H9 (cell line): ENCODE results near the gene PDLIM3. TPM values are rescaled to one million over a fixed set of nuclear protein-coding genes. Genes with fewer than 3 reads are reported as not detected.

ENCODE experiments used
- DNase-seq: peaks from one replicate; pipeline ENCODE4 v3.0.0-alpha.2; 2017
- H2AFZ ChIP-seq: one replicate; pipeline ENCODE4 v1.6.1; 2013; ENCODE audit warnings: mild to moderate bottlenecking, low read length, control low read depth, moderate library complexity
- H2AK5ac ChIP-seq: 2 replicates; pipeline ENCODE4 v1.6.1; 2013; ENCODE audit warnings: low read length, control low read depth, mixed read lengths; ENCODE audit not compliant: insufficient read length
- H2BK120ac ChIP-seq: one replicate; pipeline ENCODE4 v1.6.1; 2013; ENCODE audit warnings: low read depth, mild to moderate bottlenecking, low read length, control low read depth, inconsistent platforms; ENCODE audit not compliant: poor library complexity, severe bottlenecking
- H2BK12ac ChIP-seq: 2 replicates; pipeline ENCODE4 v1.6.1; 2013; ENCODE audit warnings: low read length, control low read depth, mixed read lengths, low read depth; ENCODE audit not compliant: insufficient read length
- H2BK15ac ChIP-seq: 2 replicates; pipeline ENCODE4 v1.6.1; 2013; ENCODE audit warnings: low read depth, low read length, control low read depth
- H2BK20ac ChIP-seq: one replicate; pipeline ENCODE4 v1.6.1; 2013; ENCODE audit warnings: low read depth, mild to moderate bottlenecking, low read length, control low read depth, inconsistent platforms; ENCODE audit not compliant: poor library complexity, severe bottlenecking
- H2BK5ac ChIP-seq: 2 replicates; pipeline ENCODE4 v1.6.1; 2013; ENCODE audit warnings: low read length, control low read depth, mixed read lengths; ENCODE audit not compliant: insufficient read length
- H3K14ac ChIP-seq: 2 replicates; pipeline ENCODE4 v1.6.1; 2013; ENCODE audit warnings: low read length, control low read depth; ENCODE audit not compliant: insufficient read depth
- H3K18ac ChIP-seq: 2 replicates; pipeline ENCODE4 v1.6.1; 2013; ENCODE audit warnings: low read depth, mild to moderate bottlenecking, mixed read lengths, low read length, control low read depth; ENCODE audit not compliant: insufficient read length
- H3K23ac ChIP-seq: 2 replicates; pipeline ENCODE4 v1.6.1; 2013; ENCODE audit warnings: low read length, control low read depth, mixed read lengths, low read depth; ENCODE audit not compliant: insufficient read length
- H3K23me2 ChIP-seq: 2 replicates; pipeline ENCODE4 v1.6.1; 2013; ENCODE audit warnings: low read depth, mild to moderate bottlenecking, mixed read lengths, low read length, control low read depth; ENCODE audit not compliant: insufficient read length, poor library complexity, severe bottlenecking
- H3K27ac ChIP-seq: 2 replicates; pipeline ENCODE4 v1.5.1; 2013; ENCODE audit warnings: low read length, control low read depth, mixed read lengths, low read depth; ENCODE audit not compliant: insufficient read length
- H3K27me3 ChIP-seq: 2 replicates; pipeline ENCODE4 v1.6.1; 2013; ENCODE audit warnings: low read length, control low read depth, inconsistent platforms; ENCODE audit not compliant: insufficient read depth
- H3K4ac ChIP-seq: 2 replicates; pipeline ENCODE4 v1.6.1; 2013; ENCODE audit warnings: low read depth, mild to moderate bottlenecking, control low read depth, inconsistent platforms, low read length, moderate library complexity
- H3K4me1 ChIP-seq: 2 replicates; pipeline ENCODE4 v1.6.1; 2013; ENCODE audit warnings: low read length, control low read depth, inconsistent platforms; ENCODE audit not compliant: insufficient read depth
- H3K4me2 ChIP-seq: 2 replicates; pipeline ENCODE4 v1.6.1; 2013; ENCODE audit warnings: low read length, control low read depth, mixed read lengths; ENCODE audit not compliant: insufficient read length, insufficient read depth
- H3K56ac ChIP-seq: 2 replicates; pipeline ENCODE4 v1.6.1; 2013; ENCODE audit warnings: low read depth, mild to moderate bottlenecking, mixed read lengths, low read length, control low read depth; ENCODE audit not compliant: insufficient read length
- H3K79me1 ChIP-seq: 2 replicates; pipeline ENCODE4 v1.6.1; 2013; ENCODE audit warnings: low read depth, mild to moderate bottlenecking, moderate library complexity, low read length, control low read depth, inconsistent platforms; ENCODE audit not compliant: insufficient read depth, poor library complexity, severe bottlenecking
- H3K79me2 ChIP-seq: 2 replicates; pipeline ENCODE4 v1.6.1; 2013; ENCODE audit warnings: low read length, control low read depth, inconsistent platforms; ENCODE audit not compliant: insufficient read depth
- H3K9ac ChIP-seq: 2 replicates; pipeline ENCODE4 v1.6.1; 2013; ENCODE audit warnings: low read length, control low read depth, mixed read lengths; ENCODE audit not compliant: insufficient read length; ENCODE audit errors: extremely low read depth
- H3K9me3 ChIP-seq: one replicate; pipeline ENCODE4 v1.6.1; 2013; ENCODE audit warnings: low read depth, low read length, inconsistent platforms; ENCODE audit not compliant: control insufficient read depth
- H3T11ph ChIP-seq: one replicate; pipeline ENCODE4 v1.6.1; 2013; ENCODE audit warnings: mild to moderate bottlenecking, low read length, control low read depth, inconsistent platforms
- H4K20me1 ChIP-seq: one replicate; pipeline ENCODE4 v1.6.1; 2013; ENCODE audit not compliant: control insufficient read depth, insufficient read length, insufficient read depth
- H4K5ac ChIP-seq: 2 replicates; pipeline ENCODE4 v1.6.1; 2013; ENCODE audit warnings: low read depth, mild to moderate bottlenecking, mixed read lengths, low read length, control low read depth; ENCODE audit not compliant: insufficient read length
- H4K8ac ChIP-seq: replicated peaks from 2 replicates; pipeline ENCODE4 v1.6.1; 2013; ENCODE audit warnings: low read length, control low read depth, mixed read lengths, low read depth; ENCODE audit not compliant: insufficient read length
- H4K91ac ChIP-seq: 2 replicates; pipeline ENCODE4 v1.6.1; 2013; ENCODE audit warnings: low read depth, mild to moderate bottlenecking, moderate library complexity, mixed read lengths, low read length, control low read depth; ENCODE audit not compliant: insufficient read length
- H3K27ac Mint-ChIP-seq, 3 experiments: 2 replicates in 2 of 3; 3 replicates in 1 of 3; pipeline ENCODE4 v1.8.0; 2020 to 2021; ENCODE audit warnings: mixed read lengths in 3 of 3, mild to moderate bottlenecking in 1 of 3, moderate library complexity in 1 of 3
- H3K27me3 Mint-ChIP-seq: 2 replicates; pipeline ENCODE4 v1.8.0; 2021; ENCODE audit warnings: low read depth, mild to moderate bottlenecking, moderate library complexity, mixed read lengths
- H3K36me3 Mint-ChIP-seq, 3 experiments: 2 replicates in 2 of 3; 3 replicates in 1 of 3; pipeline ENCODE4 v1.8.0; 2020 to 2021; ENCODE audit warnings: low read depth in 3 of 3, mixed read lengths in 3 of 3; ENCODE audit not compliant: insufficient read depth in 1 of 3
- H3K4me1 Mint-ChIP-seq, 2 experiments: 2 replicates each; pipeline ENCODE4 v1.8.0; 2020; ENCODE audit warnings: mixed read lengths in 2 of 2
- H3K4me3 Mint-ChIP-seq, 2 experiments: 2 replicates in 1 of 2; 3 replicates in 1 of 2; pipeline ENCODE4 v1.8.0; 2020 to 2021; ENCODE audit warnings: mild to moderate bottlenecking in 2 of 2, mixed read lengths in 2 of 2, moderate library complexity in 1 of 2
- H3K9me3 Mint-ChIP-seq, 2 experiments: 2 replicates in 1 of 2; 3 replicates in 1 of 2; pipeline ENCODE4 v1.8.0; 2020; ENCODE audit warnings: mild to moderate bottlenecking in 2 of 2, mixed read lengths in 2 of 2, moderate library complexity in 1 of 2
- WGBS: extraction: QIAGEN DNeasy Blood & Tissue Kit; methylation state at CpG from one replicate; pipeline ENCODE4 v1.1.7; 2013; ENCODE audit warnings: missing lambda C conversion rate, low lambda C conversion rate, mixed read lengths; ENCODE audit not compliant: insufficient read length; ENCODE audit errors: extremely low coverage; 5-methylcytosine and 5-hydroxymethylcytosine counted together
- total RNA-seq: library from RNA; stranded (reverse); gene quantifications from 2 replicates; pipeline ENCODE4 v1.2.1, GENCODE V29; 2021
- TF ChIP-seq, protein P1 (sequence below): fragments of 200-600 bp; sonication (generic); conservative IDR thresholded peaks from 3 replicates; pipeline ENCODE4 v1.8.0; 2021; ENCODE audit warnings: antibody characterized with exemption, mild to moderate bottlenecking

The PDLIM3 gene
- total RNA-seq, 1 experiment from 2014 or later, result 12.0 TPM

DNA sequence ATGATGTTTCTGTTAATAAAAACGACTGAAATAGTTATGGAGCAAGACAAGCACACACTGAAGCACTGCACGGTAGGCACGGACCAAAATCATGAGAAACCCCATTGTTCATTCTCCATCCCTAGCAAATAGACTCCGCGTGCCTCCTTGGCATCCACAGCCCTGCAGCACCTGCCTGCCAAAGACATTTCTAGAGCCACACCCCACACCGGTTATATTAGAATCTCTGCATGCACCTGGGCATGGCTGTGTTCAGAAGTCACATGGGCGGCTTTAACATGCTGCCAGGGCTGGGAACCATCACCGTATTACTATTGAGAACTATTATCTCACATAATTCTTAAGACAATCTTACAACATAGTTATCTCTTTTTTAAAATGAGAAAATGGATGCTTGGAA is 5.9 kb downstream of the PDLIM3 start:
- Histone ChIP-seq H3K14ac (no peak overlapping the region), H3K27ac (no peak overlapping the region), H3T11ph (no peak overlapping the region), H2BK12ac (no peak overlapping the region), H3K79me1 (no peaks in the 10 kb centered on the region), H4K5ac (no peak overlapping the region), H3K23ac (no peak overlapping the region), H2BK15ac (no peak overlapping the region), H3K79me2 (no peaks in the 10 kb centered on the region), H3K23me2 (no peaks in the 10 kb centered on the region), H3K18ac (no peak overlapping the region), H3K4ac (no peak overlapping the region), H2BK20ac (no peak overlapping the region), H2AFZ (no peak overlapping the region), H2BK120ac (no peak overlapping the region), H3K9ac (no peak overlapping the region), H3K27me3 (no peaks in the 10 kb centered on the region), H2AK5ac (no peak overlapping the region), H3K4me1 (no peaks in the 10 kb centered on the region), H3K4me2 (no peak overlapping the region), H4K20me1 (no peaks in the 10 kb centered on the region), H2BK5ac (no peak overlapping the region), H4K91ac (no peak overlapping the region), H3K56ac (no peak overlapping the region), H4K8ac (no peak overlapping the region), H3K9me3 (no peaks in the 10 kb centered on the region)
- TF ChIP-seq, protein P1, sequence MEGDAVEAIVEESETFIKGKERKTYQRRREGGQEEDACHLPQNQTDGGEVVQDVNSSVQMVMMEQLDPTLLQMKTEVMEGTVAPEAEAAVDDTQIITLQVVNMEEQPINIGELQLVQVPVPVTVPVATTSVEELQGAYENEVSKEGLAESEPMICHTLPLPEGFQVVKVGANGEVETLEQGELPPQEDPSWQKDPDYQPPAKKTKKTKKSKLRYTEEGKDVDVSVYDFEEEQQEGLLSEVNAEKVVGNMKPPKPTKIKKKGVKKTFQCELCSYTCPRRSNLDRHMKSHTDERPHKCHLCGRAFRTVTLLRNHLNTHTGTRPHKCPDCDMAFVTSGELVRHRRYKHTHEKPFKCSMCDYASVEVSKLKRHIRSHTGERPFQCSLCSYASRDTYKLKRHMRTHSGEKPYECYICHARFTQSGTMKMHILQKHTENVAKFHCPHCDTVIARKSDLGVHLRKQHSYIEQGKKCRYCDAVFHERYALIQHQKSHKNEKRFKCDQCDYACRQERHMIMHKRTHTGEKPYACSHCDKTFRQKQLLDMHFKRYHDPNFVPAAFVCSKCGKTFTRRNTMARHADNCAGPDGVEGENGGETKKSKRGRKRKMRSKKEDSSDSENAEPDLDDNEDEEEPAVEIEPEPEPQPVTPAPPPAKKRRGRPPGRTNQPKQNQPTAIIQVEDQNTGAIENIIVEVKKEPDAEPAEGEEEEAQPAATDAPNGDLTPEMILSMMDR, result no peak
- H3K4me3 Mint-ChIP-seq, result no peak overlapping the region
- H3K27ac Mint-ChIP-seq, result no peak overlapping the region
- H3K27me3 Mint-ChIP-seq, result peaks cover 17% of the 10 kb centered on the region
- no peak for DNase-seq
- H3K9me3 Mint-ChIP-seq, result peaks cover 0 to 6% of the 10 kb centered on the region in 2 experiments; a peak in 3 of 5 replicates
- H3K36me3 Mint-ChIP-seq, result peaks cover 0 to 12% (median 0%) of the 10 kb centered on the region in 3 experiments; a peak in 3 of 7 replicates
- no CpG with 5 or more reads among the region's 8 CpGs for WGBS
- peaks cover 0 to 10% of the 10 kb centered on the region in 2 experiments; a peak in 2 of 4 replicates for H3K4me1 Mint-ChIP-seq
